Measurements from ENCODE around the gene PUSL1.

DNA sequence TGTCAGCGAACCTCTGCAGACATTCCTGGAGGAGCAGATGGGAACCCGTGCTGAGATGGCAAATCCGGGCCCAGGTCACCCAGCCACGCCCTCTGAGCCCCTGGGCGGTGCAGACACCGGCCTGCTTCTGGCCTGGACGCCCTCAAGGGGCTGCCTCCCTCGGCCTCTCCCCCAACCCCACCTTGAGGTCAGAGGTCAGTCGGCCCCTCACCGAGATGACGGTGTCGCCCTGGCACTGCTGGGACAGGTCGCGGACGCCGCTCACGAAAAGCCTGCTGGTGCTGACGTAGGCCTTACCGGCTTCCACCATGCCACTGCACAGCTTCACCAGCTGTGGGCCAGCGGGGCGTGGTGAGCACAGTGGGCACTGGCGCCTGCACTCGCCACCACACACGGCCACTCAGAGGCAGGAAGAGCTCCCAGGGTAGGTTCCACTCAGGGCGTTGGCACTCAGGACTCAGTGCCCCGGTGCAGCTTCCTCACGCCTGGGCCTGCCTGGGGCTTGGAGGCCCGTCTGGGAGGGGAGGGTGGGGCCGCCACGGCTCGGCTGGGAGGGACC is 5.4 kb upstream of the PUSL1 start:
- TF ChIP-seq MXI1 (IDR thresholded peaks at IDR 0.05; ENCODE audit: borderline replicate concordance, low read depth, low read length): no peak
- TF ChIP-seq RAD21 (IDR thresholded peaks at IDR 0.05; ENCODE audit: low read length): no peak
